GM19372 (cell line): Measurements from ENCODE around the gene SEMA4D.

Experiments used
- ATAC-seq: cut with Tn5 transposase; IDR thresholded peaks from one replicate; pipeline ENCODE4 v1.9.1; 2021; ENCODE audit warnings: mild to moderate bottlenecking, low read depth, moderate library complexity; ENCODE audit not compliant: unreplicated experiment

The SEMA4D gene

GRCh38 chr9:89497978-89498851 is at the start of gene SEMA4D:
Gene SEMA4D, minus strand, starts transcription at chr9:89498113. Its CDS starts 92,657 bp downstream, at chr9:89405456.
- no peak for ATAC-seq

GRCh38 chr9:89547000-89547399 is 49.1 kb upstream of the SEMA4D start:
- no peak for ATAC-seq

GRCh38 chr9:89544279-89544661 is 46.4 kb upstream of the SEMA4D start:
- no peak for ATAC-seq

DNA sequence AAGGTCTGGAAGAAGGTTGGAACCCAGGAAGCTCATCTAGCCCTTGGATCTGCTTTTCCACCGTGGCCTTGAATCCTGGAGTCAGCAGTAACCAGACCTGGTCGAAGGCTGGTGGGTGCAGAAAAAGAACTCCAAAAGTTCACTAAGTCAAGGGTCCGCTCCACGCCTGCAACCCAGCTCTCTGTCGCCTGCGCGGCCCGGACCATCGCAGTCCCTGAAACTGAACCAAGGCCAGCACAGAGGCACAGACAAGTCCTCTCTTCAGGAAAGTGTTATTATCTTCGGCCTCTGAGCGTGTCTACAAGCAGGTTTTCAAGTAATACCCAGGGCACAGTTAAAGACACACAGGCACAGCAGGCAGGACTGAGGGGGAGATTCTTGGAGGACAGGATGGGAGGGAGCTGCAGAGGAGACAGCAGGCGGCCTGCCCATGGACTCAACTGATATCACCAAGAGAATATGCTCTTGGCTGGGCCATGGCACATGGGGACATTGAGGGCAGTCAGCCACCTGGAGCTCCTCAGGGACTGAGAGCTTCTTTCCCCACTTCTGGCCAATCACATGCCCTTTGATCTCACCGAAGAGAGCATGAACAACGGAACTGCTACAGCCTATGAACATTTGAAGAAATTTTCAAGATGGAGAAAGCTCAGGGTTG is 45.8 kb upstream of the SEMA4D start:
- no peak for ATAC-seq

DNA sequence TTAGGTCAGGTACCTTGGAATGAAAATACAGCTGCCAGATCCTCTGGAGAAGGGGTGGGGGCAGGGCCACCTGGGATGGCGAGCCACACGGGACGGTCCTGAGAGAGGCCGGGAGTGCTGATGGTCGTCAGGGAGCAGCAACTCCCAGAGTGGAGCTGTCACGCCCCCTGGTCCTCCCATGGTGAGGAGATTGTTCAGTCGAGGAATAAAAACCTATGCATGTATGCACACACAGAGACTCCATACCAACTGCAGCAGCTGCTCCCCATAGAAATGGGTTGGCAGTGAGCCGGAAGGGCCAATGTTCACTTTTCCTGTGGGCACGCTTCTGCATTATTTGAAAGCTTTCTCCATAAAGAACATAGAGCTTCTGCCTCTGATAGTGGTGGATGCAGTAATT is 45.2 kb upstream of the SEMA4D start:
- ATAC-seq = no peak

DNA sequence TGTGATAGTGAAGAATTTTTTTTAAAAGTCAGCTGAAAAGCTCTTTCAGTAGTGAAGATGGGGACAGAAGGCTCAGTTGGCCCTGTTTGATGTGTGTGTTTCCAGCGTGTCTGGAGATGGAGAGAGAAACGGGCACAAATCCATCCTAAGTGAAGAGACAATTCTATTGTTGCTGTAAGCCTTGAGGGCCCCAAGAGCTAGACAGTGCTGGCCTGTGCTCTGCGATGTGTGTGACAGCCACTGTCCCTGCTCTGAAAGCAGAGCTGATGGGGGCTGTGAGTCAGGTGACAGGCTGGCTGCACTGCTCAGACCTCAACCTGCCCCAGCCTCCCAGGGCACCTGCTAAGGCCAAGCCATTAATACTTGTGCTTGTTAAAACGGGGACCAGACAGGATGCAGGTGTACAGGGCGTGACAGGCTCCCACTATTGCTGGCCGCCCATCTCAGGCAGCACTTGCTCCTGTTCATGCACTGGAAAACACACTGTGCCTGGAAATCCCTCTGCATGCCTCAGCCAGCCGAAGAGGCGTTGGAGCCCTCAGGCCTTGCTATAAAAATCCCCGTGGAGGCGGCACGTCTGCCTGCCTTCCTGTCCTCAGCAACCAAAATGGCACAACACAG is 44.6 kb upstream of the SEMA4D start:
- ATAC-seq = no peak

DNA sequence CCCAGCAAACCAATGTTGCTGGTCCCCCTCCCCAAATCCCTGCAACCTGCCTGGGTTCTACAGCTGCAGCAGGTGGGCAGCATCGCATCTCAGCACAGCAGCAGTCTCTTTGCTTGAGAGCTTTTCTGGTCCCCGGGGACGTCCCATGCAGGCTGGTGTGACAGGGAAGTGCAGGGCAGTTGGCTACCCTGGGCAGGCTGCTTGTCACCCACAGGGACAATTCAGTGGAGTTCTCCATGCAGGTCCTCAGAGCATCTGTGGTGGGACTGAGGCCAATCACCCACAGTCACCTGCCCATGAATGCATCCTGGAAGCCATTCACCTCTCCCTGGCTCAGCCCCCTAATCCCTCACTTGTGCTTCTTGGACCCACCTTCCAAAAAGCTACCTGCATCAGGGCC is 43.9 kb upstream of the SEMA4D start:
- ATAC-seq = no peak

DNA sequence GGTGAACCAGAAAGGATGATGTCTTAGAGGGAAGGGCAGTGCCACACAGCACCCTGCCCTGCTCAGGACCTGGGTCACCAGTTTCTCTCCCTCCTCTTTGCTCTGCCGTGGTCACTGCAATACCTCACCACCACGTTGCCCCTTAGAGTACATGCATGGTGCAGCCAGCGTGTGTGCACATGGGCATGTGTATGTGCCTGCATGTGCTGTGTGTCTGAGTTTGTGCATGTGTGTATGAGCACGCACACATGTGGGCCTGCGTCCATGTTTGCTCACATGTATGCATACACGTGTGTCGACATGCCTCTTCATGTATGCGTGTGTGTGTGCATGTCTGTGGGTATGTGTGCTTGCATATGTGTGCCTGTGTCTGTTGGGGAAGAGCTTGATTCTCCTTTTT is 41.5 kb upstream of the SEMA4D start:
- no peak for ATAC-seq

- ATAC-seq = no peak
Measured at GRCh38 chr9:89538871-89539270, 41.0 kb upstream of the SEMA4D start.

DNA sequence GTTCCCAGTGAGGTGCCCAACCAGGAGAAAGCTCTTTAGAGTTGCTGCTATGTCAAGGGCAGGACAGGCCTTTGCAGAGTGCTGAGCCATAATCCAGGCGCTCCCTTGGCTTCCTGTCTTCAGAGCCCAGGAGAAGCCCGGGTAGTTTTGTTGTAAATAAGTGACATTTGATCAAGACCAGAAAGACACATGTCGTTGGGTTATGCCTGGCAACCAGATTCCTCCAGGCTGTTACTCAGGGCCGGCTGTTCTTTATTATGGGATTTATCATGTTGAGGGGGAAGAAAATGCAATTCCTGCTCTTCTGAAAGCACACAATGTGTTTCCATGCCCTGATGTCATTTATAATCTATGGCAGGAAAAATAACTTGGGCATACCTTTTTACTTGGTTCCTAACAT is 39.3 kb upstream of the SEMA4D start:
- ATAC-seq = no peak

DNA sequence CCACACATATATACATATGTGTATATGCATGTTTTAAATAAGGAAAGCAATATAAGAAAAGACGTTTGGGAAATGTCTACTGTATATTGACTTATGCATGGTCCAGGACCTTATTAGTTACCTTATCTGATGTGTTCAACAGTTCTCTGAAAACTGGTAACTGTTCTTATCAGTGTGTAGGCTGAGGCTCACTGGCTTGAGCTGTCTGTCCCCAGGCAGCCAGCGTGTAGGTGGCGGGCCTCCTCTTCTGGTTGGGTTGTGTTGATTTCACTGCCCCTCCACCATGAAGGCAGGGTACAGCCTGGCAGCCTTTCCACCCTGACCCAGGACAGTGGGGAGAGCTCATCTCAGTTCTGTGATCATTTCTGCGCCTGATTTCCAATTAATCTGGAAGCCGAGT is 38.7 kb upstream of the SEMA4D start:
- peak; percentile 60 for ATAC-seq

GRCh38 chr9:89536145-89536574 is 38.2 kb upstream of the SEMA4D start:
- ATAC-seq = peak; percentile 83

DNA sequence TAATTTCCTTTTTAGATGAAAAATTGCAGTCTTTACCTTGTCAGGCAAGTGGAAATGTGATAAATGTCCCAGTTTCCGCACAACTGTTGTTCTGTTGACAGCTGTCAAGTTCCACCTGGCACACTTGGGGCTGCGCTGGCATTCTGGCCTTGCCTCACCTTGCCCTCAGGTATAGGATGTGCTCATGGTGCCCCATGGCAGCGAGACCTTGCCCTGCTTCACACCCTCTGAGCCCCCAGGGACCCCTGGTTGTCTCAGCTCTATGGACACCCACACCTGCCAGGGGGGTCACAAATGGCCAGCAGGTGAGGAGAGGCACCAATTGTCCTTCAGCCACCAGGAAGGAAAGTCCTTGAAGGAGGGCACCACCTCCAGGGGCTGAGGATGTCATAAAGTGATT is 37.5 kb upstream of the SEMA4D start:
- ATAC-seq = no peak

DNA sequence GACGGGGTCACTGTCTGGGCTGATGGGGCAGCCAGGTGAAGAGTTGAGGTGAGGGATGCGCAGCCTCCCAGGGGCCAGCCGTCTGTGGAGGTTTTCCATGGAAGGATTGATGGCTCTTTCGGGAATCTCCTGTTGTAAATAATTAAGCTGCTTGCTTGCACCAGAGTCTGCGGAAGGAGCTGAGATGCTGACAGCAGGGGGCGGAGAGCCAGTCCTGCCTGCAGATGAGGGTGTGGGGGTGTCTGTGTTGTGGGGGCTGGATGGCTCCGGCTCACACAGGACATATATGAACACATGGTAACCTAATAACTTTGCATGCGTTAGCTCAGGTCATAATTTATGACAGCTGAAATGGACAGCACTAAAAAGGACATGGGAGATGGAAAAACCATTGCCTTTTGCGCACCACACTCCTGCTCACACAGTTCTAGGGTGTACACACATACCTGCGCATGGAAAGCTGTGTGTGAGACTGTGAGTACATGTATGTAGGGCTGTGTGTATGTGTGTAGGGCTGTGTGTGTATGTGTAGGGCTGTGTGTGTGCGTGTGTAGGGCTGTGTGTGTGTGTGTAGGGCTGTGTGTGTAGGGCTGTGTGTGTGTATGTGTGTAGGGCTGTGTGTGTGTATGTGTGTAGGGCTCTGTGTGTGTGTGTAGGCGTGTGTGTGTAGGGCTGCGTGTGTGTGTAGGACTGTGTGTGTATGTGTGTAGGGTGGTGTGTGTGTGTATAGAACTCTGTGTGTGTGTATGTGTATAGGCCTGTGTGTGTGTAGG is 36.8 kb upstream of the SEMA4D start:
- no peak for ATAC-seq

GRCh38 chr9:89533411-89534095 is 35.6 kb upstream of the SEMA4D start:
- ATAC-seq = no peak

GRCh38 chr9:89532944-89533343 is 35.0 kb upstream of the SEMA4D start:
- no peak for ATAC-seq

DNA sequence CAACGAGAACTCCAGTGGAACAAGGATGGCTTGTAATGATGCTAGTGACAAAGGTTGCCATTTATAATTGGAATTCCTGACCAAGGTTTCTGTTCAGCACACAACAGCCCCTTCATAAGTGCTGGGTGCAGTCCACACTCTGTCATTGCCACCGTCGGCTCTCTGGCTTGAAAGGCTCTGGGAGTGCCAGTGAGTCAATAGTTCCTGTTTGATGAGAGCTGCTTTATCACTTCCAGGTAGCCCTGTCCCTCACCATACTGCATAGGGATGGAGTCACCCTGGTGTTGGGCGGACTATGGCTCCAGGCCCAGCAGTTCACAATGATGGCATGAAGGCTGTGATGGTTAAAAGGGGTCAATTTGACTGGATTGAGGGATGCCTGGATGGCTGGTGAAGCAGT is 34.6 kb upstream of the SEMA4D start:
- no peak for ATAC-seq

- no peak for ATAC-seq
Measured at GRCh38 chr9:89531766-89532165, 33.9 kb upstream of the SEMA4D start.

DNA sequence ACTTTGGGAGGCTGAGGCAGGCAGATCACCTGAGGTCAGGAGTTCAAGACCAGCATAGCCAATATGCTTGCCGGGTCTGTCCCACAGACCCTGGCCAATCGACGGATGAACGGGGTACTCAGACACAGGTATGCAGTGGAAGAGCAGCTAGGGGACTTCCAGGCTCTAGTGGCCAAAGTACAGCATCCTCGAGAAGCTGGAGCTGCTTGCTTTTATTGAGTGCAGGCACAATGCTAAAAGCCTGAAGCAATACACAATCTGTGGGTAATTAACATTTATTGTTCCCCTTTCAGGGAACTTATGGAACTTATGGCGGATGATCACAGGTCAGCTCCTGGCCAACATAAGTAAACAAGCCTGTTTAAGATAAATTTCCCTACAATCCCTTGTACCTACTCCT is 32.8 kb upstream of the SEMA4D start:
- ATAC-seq = no peak
